ENCODE data around the gene LAGE3. TPM values are rescaled to one million over a fixed set of nuclear protein-coding genes. Genes with fewer than 3 reads are reported as not detected.

The LAGE3 gene
- total and polyA plus RNA-seq, 2 of the 8 experiments (the other 6 are each of a cell fraction or from before 2014, with no cell fraction given): 44.5 to 102 TPM

DNA sequence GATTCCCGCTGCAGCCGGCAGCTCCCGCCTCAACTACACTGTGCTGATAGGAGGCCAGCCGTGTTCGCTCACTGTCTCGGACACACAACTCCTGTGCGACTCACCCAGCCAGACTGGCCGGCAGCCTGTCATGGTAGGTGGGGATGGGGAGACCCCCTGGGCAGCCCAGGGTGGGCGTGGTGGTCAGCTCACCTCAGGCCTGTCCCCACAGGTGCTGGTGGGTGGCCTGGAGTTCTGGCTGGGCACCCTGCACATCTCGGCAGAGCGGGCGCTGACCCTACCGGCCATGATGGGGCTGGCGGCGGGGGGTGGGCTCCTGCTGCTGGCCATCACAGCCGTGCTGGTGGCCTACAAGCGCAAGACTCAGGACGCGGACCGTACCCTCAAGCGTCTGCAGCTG is 11.5 kb downstream of the LAGE3 start:
- no peak overlapping the region for H3K14ac ChIP-seq (ENCODE audit: insufficient read length)
- no peak overlapping the region for H3K4me3 ChIP-seq (ENCODE audit: extremely low read depth in 1 of 4, insufficient read depth in 2 of 4, low read depth in 3 of 4, low read length in 4 of 4)
- H3K18ac ChIP-seq (ENCODE audit: extremely low read depth, low read length): no peak overlapping the region
- TF ChIP-seq POLR2A (IDR thresholded peaks at IDR 0.05; ENCODE audit: control extremely low read depth in 1 of 2, low read depth in 2 of 2, low read length in 2 of 2) (no peak), CEBPB (IDR thresholded peaks at IDR 0.05; ENCODE audit: low read depth, low read length) (no peak), FOSL1 (IDR thresholded peaks at IDR 0.05; ENCODE audit: insufficient read depth, low read depth, low read length) (no peak), SRF (IDR thresholded peaks at IDR 0.05; ENCODE audit: low read depth, low read length) (no peak), TEAD4 (IDR thresholded peaks at IDR 0.05; ENCODE audit: low read depth, low read length) (no peak), SIN3A (conservative IDR thresholded peaks at IDR 0.05 in 1 of 2, IDR thresholded peaks at IDR 0.05 in 1 of 2; ENCODE audit: low read depth in 1 of 2, low read length in 2 of 2) (no peak), TAF1 (IDR thresholded peaks at IDR 0.05; ENCODE audit: low read depth, low read length) (no peak), BACH1 (IDR thresholded peaks at IDR 0.05; ENCODE audit: low read length) (no peak), SAP30 (IDR thresholded peaks at IDR 0.05; ENCODE audit: insufficient read depth, insufficient replicate concordance, low read length) (no peak), CTCF (IDR thresholded peaks at IDR 0.05; ENCODE audit: control extremely low read depth in 1 of 3, insufficient read depth in 1 of 3, low read depth in 1 of 3, low read length in 3 of 3) (no peak), KDM1A (IDR thresholded peaks at IDR 0.05; ENCODE audit: borderline replicate concordance, low read length) (no peak), GTF2F1 (IDR thresholded peaks at IDR 0.05; ENCODE audit: borderline replicate concordance, low read depth, low read length) (no peak)

More for the DNA sequence above, 11.5 kb downstream of the LAGE3 start:
- no peak overlapping the region for H3K9ac ChIP-seq (replicated peaks in 1 of 4; ENCODE audit: extremely low read depth in 1 of 4, low read depth in 3 of 4, low read length in 3 of 4)
- no peak overlapping the region for H3K23ac ChIP-seq (ENCODE audit: insufficient read length)
- peaks cover 0 to 37% (median 7%) of the 10 kb centered on the region in 4 experiments; a peak in 6 of 8 replicates for H3K36me3 ChIP-seq (ENCODE audit: control insufficient read depth in 2 of 4, insufficient read depth in 4 of 4, low read length in 3 of 4)
- 100% methylated on average over 7 of the region's 21 CpGs; no CpG with 5 or more reads in 1 of the 2 experiments for WGBS, 2 experiments (ENCODE audit: extremely low coverage in 1 of 2, insufficient coverage in 1 of 2, insufficient read length in 1 of 2, insufficient replicate concordance in 2 of 2, low coverage in 1 of 2, low lambda C conversion rate in 2 of 2, missing lambda C conversion rate in 1 of 2)
- ChIA-PET POLR2A (ENCODE audit: partially characterized antibody) (interaction anchor here (1.1 kb wide), 1 partner anchor 9 kb away, joined by 4 read pairs; the partner anchor contains the start of gene PLXNA3), CTCF (ENCODE audit: partially characterized antibody) (no interaction called here)
- H3K79me1 ChIP-seq (ENCODE audit: low read depth, low read length): no peaks in the 10 kb centered on the region
- no peak overlapping the region for H2AFZ ChIP-seq (ENCODE audit: low read length)
- no peak for FAIRE-seq
- H3K9me3 ChIP-seq (ENCODE audit: insufficient read depth in 2 of 2, low read depth in 1 of 2, low read length in 1 of 2): no peaks in the 10 kb centered on the region
- no peak overlapping the region for H4K91ac ChIP-seq (replicated peaks; ENCODE audit: insufficient read length, low read length)
- no peak for DNase-seq (ENCODE audit: low read depth in 1 of 2, low spot score in 2 of 2)
- no peak overlapping the region for H2AK5ac ChIP-seq (ENCODE audit: low read depth, low read length)
- no peaks in the 10 kb centered on the region for H3K27me3 ChIP-seq (replicated peaks in 1 of 4; ENCODE audit: control insufficient read depth in 3 of 4, extremely low read depth in 1 of 4, insufficient read depth in 3 of 4, low read length in 3 of 4)
- no peaks in the 10 kb centered on the region for H3K79me2 ChIP-seq (ENCODE audit: control insufficient read depth in 1 of 2, insufficient read depth in 2 of 2, low read length in 2 of 2)
- no peak overlapping the region for H2BK5ac ChIP-seq (ENCODE audit: low read depth, low read length)
- no peak overlapping the region for H2BK120ac ChIP-seq (replicated peaks; ENCODE audit: low read depth, low read length)
- H3K4me2 ChIP-seq (ENCODE audit: insufficient read depth in 1 of 2, low read depth in 2 of 2, low read length in 2 of 2): no peak overlapping the region
- no peak overlapping the region for H3K4ac ChIP-seq (replicated peaks; ENCODE audit: insufficient read length, low read depth, low read length)
- no peak overlapping the region for H2BK12ac ChIP-seq (ENCODE audit: low read depth, low read length)
- H3K56ac ChIP-seq (replicated peaks; ENCODE audit: insufficient read length, low read depth, low read length): no peak overlapping the region
- H4K5ac ChIP-seq (ENCODE audit: insufficient read length, low read depth, low read length): no peak overlapping the region
- no peaks in the 10 kb centered on the region for H3K4me1 ChIP-seq (replicated peaks in 1 of 4; ENCODE audit: control insufficient read depth in 3 of 4, insufficient read depth in 4 of 4, low read length in 3 of 4)
- H4K20me1 ChIP-seq (replicated peaks in 1 of 2; ENCODE audit: control insufficient read depth in 1 of 2, insufficient read depth in 2 of 2, low read length in 2 of 2): no peaks in the 10 kb centered on the region
- H3K23me2 ChIP-seq (ENCODE audit: low read depth, low read length): no peaks in the 10 kb centered on the region
- no peak overlapping the region for H2BK20ac ChIP-seq (ENCODE audit: low read length)
- no peak overlapping the region for H4K8ac ChIP-seq (ENCODE audit: extremely low read depth, insufficient read depth, low read length)
- no peak overlapping the region for H2BK15ac ChIP-seq (ENCODE audit: low read length)
- no peak overlapping the region for H3K27ac ChIP-seq (ENCODE audit: low read depth, low read length)
